LNCAP (cell line): ENCODE results near the gene VPS29.

Source experiments
- TF ChIP-seq, protein P1 (sequence below): fragments of 450-650 bp; IDR thresholded peaks from 2 replicates; pipeline ENCODE4 v1.5.1; 2017; ENCODE audit warnings: mild to moderate bottlenecking

VPS29 gene

GRCh38 chr12:110501752-110502738 lies at the start of gene VPS29, which contains the start of gene RAD9B:
VPS29 (minus strand) TSS chr12:110502111; CDS start chr12:110502051, 60 bp downstream.
RAD9B (plus strand) TSS chr12:110502331; CDS start chr12:110502338, 7 bp downstream.
- TF ChIP-seq, protein P1, sequence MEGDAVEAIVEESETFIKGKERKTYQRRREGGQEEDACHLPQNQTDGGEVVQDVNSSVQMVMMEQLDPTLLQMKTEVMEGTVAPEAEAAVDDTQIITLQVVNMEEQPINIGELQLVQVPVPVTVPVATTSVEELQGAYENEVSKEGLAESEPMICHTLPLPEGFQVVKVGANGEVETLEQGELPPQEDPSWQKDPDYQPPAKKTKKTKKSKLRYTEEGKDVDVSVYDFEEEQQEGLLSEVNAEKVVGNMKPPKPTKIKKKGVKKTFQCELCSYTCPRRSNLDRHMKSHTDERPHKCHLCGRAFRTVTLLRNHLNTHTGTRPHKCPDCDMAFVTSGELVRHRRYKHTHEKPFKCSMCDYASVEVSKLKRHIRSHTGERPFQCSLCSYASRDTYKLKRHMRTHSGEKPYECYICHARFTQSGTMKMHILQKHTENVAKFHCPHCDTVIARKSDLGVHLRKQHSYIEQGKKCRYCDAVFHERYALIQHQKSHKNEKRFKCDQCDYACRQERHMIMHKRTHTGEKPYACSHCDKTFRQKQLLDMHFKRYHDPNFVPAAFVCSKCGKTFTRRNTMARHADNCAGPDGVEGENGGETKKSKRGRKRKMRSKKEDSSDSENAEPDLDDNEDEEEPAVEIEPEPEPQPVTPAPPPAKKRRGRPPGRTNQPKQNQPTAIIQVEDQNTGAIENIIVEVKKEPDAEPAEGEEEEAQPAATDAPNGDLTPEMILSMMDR = no peak

DNA sequence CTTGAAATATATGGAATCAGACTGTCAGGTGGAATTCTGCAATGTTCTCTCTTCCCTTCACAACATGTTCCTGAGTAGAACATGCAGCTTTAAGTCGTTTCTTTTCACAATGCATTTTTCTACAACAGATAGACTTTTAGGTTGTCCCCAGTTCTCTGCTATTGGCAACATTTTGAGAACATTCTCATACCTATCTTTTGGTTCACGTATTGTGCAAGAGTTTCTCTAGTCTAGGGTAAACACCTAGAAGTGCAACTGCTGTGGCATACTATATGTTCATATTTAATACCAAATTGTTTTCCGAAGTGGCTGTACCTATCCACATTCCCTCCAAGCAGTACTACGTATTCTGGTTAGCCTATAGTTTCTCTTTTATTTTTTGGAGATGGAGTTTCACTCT lies 49.1 kb upstream of the VPS29 start:
- TF ChIP-seq, protein P1 = no peak

DNA sequence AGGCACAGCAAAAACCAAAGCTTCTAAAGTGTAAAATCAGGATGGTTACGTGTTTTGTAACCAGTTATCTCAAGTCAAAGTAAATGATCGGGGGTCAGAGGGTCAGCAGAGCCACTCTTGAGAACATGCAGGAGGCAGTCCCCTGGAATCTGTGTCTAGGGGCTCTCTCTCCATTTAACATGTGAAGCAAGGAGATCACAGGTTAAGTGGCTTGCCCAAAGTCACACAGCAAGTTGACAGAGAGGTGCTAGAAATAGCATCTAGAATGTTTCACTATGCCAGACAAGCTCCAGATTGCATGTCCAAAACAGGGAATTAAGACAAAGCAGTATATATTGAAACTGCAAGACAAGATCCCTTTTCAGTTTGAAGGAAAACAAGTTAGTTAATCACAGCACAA lies 47.8 kb upstream of the VPS29 start:
- TF ChIP-seq, protein P1 = no peak

GRCh38 chr12:110548678-110549077 lies 46.8 kb upstream of the VPS29 start:
- TF ChIP-seq, protein P1 = no peak

GRCh38 chr12:110547090-110547489 lies 45.2 kb upstream of the VPS29 start:
- TF ChIP-seq, protein P1 = no peak

GRCh38 chr12:110546339-110546738 lies 44.4 kb upstream of the VPS29 start:
- TF ChIP-seq, protein P1 = no peak

- TF ChIP-seq, protein P1 = no peak
Observed at GRCh38 chr12:110545812-110546211, 43.9 kb upstream of the VPS29 start.
